Activated CD4-positive, alpha-beta T cell treated with anti-CD3 and anti-CD28 coated beads, Interleukin-2, amount 50 U/mL, for 24 hours (primary cell): ENCODE results near the gene OSM.

Experiments
- DNase-seq, 2 donors: peaks; one replicate each; pipeline ENCODE4 v3.0.0-alpha.2; 2020; ENCODE audit warnings: low read depth in 1 of 2, low spot score in 1 of 2

Gene OSM

DNA sequence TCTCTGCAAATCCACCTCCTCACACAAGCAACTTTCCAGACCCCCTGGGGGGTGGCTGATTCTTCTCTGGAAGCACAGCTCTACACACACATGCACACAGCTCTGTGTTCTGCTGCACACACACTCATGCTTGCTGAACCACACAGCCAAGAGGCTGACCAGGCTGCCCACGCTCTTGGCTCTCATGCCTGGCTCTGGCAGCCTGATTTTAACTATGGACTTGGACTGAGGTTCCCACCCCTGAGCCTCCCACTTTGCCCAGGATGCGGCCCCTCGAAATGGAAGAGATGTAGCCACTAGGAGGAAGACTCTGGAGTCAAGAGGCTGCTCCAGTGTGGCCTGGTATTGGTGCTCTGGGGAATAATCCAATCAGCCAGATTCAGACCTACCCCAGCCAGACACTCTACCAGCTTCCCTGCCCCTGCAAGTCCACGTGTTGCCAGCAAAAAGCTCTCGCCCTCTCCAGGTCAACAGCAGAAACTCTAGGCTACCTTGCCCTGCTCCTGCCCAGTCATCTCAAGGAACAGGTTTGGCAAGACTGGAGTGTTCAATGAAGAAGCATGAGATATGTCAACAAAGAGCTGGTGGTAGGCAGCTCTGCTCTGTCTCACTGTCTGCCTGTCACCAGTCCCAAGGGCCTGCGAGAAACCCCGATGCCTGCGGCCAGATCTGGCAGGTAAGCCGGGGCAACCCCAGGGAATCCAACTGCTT is 31.5 kb upstream of the OSM start:
- no peak for DNase-seq

DNA sequence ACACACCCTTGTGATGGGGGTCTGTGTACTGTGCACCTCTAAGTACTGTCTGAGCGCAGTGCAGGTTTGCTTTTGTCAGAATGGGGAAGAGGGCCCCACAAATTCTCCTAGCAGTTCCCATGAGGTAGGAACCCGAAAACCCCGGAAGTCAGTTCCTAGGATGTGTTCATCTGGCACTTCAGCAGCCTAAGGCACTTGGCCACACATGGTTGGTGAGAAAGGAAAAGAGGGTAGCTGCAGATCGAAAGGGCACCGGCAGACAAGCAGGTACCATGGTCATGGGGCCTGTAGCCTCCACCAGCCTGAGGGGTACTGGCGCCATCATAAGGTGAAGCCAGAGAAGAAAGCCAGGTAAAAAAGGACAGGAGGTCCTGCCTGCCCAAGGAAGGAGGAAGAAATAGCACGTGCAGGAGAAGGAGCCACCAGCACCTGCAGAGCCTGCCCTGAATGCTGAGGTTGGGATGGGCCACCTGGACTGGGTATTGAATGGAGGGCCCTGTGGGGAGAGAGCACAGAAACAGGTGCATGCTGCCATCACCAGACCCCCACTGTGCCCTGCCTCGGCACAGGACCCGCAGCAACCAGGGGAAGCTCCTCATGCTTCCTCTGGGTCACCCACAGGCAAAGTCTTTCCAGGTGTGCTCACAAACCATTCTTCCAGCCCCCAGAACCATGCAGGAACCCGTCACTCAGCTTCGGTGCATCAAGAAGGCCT is 30.8 kb upstream of the OSM start:
- DNase-seq, result no peak

DNA sequence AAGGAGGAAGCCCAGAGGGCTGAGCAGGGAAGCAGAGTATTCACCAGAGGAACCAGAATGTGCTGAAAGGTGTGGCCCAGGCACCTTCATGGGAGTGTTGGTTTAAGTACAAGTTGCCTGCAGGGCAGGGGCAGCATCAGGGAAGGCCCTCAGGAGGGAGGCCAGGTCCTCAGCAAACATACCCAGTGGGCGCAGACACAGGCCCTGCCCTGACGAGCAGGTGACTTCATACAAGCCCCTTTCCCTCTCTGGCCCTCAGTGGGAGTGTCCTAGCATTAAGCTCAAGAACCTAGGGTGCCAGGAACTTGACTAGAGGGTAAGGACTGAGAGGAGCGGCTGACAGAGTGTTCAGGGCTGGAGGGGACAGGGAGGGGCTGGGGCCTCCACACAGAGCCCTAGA is 30.2 kb upstream of the OSM start:
- DNase-seq, result no peak

DNA sequence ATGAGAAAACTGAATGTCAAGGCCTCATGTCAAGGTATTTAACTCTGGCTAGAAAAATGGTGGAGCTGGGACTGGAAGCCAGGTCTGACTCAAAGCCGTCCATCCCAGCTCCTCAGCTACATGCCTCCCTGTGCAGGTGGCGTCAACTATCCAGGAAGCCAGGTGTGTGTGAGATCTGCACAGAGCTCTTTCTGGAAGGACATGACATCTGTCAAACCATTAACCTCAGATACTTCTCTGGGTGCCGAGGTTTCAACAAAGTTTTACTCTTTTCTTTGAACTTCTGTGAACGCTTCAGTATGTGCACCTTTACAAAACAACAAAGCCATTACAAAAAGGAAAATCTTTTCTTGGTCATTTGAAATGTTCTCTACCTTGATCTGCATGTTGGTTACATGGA is 29.7 kb upstream of the OSM start:
- no peak for DNase-seq

DNA sequence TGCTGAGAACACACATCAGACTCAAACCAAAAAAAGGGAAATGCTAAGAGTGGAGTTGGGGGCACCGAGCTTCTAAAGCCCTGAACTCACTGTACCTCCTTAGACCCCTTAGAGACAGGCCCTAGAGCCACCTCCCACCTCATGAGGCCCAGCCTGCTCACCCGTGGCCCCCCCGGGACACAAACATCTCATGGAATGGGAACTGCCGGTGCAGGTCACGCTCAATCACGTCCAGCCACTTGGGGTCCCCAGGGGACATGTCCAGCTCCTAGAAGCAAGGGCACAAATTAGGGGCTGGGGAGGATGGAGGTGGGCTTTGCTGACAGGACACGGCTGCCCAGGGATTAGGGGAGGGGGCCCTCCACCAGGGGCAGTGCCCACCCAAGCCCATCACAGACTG is 28.9 kb upstream of the OSM start:
- DNase-seq, result no peak

DNA sequence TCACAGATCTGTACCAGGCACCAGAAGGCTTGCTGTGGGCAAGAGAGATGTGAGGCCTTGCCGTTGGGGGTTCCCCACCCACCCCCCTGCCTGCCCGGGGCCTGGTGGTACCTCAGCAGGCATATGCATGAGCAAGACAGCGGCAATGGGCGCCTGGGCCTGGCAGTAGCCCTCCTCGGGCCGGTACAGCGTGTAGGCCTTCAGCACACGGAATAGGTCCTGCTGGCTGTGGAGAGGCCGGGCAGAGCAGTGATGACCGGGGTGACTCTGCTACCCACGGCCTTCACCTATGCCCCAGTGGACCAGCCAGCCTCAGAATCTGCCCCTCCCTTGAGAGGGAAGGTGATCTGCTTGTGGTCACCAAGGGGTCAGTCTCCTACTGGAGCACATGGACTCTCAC is 28.2 kb upstream of the OSM start:
- no peak for DNase-seq

DNA sequence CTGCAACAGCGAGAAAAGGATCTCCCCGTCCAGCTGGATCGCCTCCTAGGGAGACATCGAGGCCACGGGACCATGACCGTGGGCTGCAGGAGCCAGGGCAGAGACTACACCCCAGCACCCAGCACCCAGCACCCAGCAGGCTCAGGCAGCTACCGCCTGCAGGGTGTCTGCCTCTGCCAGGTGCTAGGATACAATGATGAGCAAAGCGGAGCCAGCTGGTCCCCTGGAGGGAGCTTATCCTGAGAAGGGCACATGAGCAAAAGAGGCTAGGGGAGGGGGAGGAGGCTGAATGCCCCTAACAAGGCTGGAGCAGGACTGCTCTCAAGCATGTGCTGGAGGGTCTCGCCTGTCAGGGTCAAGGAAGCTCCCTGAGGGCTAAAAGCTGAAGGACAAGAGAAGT is 27.4 kb upstream of the OSM start:
- no peak for DNase-seq

DNA sequence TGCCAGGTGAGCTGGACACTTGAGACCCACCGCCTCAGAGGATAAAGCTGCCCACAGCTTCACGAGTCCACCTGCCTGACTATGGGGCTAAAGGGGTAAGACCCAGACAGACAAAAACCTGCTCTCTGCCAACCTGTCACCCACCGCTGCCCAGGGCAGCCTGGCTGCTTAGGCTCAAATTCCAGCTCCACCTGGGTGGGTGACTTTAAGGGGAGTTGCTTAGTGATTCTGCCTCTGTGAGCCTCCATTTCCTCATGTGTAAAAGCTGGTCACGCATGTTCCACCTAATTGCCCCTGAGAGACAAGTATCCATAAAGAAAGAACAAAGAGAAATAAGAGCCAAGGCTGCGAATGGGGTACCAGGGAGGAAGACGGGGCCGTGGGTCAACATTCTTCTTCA is 26.4 kb upstream of the OSM start:
- no peak for DNase-seq

DNA sequence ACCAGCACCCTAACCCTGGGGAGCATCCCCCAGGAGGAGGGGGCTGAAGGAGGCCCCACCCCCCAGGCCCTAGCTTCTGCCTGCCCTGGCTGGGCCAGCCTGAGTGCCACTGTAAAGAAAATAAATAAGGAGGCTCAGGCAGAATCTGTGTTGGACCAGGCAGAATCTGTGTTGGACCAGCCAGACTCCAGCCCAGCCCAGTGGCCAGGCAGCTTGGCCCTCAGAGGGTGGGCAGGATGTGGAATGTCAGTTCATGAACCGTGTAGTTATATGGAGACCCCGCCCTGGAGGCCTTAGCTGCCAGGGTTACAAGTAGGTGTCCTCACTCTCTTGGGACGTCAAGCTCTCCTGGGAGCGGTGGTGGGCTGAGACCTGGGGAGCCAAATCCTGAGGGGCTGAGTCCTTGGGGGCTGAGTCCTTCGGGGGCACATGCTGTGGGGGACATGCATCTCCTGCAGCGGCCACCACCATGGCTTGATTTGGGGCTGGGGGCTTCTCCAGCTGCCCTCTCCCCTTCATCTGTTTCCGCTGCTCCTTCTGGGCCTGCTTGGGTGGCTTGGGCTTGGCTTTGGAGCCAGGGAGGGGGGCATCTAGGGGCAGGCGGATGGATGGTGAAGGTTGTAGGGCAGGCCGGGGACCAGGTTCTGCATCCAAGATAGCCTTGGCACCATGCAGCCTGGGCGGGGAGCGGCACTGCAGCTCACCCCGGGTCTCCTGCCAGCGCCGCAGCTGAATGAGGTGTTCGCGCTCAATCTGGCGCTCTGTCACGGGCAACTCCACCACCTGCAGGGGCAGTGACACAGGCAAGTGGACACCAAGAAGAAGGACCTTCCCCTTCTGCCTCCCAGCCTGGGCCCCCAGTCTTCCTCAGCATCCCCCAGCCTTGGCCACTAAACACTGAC is 25.7 kb upstream of the OSM start:
- DNase-seq, result no peak

DNA sequence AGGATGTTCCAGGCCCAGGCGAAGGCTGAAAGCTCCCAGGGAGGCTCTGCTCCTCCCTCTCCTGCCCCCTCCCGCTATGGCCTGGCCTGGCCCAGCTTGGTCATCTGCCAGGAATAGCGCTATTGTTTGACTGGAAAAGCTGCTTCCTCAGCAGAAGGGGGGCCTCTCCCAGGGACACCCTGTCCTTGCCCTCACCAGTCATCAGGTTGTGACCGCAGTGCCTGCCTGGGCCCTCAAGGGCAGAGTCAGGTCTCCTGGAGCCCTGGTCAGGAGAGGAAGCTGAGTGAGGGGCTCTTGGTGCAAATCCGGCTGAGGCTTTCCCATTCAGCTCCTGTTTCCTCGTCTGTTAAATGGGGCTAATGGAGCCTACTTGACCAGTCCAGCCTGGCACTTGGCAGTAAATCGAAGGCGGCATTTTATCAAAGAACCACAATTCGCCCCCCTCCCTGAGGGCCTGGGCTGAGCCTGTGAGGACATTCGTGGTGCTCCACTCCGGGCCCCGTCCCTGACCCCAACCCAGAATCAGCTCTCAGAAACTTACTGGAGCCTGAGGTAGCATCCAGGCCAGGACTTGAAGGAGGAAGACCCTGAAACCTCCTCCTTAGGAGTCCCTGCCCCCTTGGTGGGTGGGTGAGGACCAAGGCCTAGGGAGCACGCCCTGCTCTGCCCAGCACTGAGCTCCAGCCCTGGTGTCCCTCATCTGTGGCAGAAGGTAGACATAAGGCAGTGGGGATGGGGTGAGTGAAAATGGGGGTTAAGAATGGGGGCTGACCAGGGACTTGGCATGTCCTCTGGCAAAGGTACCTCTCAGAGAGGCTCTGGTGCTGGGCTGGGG is 24.6 kb upstream of the OSM start:
- DNase-seq, result no peak

DNA sequence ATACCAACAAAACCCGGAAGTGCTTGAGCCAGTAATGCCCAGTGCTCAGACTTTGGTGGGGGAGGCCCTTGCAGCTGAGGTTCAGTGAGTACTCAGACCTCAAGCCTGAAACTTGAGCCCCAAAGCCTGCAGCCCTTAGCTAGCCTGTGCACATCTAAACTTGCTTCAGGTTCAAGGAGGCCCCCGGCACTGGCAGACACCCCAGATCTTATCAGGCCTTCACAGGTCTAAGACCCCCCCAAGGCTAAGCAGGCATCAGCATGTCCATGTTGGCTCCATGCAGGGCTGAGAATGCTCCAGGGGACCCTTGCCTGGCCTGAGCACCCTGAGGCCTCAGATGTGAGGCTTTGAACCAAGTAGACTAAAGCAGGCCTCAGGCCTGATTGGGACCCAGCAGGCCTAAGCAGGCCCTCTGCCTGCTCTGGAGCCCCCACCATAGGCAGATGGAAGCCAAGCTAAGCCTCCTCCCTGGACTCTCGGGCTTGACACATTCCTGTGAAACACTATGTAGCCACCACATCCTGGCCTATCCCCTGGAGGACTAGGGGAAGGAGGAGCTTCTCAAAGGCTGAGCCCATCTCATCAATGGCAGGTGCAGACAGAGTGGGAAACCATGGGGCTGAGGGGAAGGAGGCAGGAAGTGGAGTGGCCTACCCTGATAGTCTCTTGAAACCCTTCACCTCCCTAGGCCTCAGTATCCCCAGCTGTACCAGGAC is 23.8 kb upstream of the OSM start:
- DNase-seq, result no peak

DNA sequence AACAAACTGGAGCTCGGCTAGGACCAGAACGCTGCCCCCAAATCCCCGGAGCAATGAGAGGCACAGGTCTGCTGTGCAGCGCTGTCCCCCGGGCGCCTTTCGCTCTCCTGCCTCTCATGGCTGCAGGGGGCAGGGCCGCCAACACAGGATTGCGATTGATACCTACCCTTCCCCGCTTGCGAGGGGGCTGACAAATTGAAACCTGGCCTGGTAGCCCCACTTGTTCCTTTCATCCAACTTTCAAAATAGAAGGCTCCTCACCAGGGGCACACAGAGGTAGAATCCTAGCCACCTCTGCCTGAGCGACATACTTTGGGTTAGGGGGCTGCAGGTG is 23.3 kb upstream of the OSM start:
- DNase-seq, result no peak

DNA sequence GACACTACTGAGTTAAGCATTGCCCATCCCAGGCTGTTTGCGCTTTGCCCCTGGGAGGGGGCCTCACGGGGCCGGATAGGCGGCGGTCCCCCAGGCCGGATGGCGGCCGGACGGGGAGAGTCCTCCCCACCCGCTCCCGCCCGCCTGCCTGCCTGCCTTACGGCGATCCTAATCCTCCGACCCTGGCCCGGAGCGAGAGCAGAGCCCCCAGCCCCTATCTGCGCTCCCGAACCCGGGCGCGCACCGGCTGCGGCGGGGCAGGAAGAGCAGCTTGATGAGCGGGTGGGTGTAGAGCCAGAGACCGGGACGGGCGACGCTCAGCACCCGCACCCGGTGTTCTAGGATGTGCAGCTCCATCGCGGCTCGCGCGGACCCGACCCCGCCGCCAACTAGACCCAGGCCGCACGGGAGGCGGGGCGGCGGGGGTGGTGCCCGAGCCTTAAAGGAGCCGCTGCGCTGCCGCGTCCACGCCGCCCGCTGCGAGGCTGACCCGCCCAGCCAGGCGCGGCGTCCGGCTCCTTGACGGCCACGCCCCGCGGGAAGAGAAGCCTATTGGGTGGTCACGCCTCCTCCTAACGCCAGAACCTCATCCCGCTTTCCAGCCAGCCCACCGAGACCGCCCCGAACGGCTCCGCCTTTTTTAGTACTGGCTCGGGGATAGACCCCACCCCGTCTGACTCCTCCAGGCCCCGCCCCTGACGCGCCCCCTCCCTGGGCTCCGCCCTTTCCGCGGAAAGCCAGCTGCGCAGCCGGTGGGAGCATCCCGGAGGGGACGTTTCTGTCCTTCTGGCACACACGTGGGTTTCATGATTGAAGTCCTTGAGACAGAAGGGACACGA is 22.7 kb upstream of the OSM start, which contains the start of gene CASTOR1:
Gene CASTOR1 (minus strand): TSS at position 365 of the 839 bp plus-strand sequence. CDS start 8 bp downstream, at position 357.
- peak; percentile 80 to 88 for DNase-seq

DNA sequence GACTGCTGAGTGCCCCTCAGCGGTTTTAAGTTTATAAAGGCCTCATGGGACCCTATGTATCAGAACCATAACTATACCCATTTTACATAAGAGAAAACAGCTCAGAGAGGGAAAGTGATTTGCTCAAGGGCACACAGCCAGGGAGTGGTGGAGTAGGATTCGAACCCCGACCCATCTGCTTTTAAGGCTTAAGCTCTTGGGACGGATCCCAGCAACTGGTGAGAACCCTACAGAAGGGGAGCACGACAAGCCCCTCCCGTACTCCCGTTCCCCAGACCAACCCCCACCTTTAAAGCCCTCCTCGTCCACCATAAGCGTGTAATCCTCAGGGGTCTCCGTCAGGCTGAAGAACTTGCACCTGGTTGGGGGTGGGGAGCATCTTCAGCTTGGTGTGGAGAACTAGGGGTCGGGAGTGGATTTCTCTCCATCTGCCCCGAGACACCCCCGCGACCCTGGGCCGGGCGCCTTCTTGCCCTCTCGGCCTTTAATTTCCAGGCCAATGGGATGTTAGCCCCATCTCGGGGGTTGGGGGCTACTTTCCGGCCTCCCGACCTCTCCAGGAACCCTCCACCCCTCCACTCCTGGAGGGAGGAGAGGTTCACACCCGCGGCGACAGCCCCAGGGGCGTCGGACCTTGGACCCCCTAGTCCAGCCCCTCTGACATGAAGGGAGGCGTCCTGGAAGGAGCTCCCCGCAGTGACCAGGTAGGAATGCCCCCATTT is 21.9 kb upstream of the OSM start:
- no peak for DNase-seq

DNA sequence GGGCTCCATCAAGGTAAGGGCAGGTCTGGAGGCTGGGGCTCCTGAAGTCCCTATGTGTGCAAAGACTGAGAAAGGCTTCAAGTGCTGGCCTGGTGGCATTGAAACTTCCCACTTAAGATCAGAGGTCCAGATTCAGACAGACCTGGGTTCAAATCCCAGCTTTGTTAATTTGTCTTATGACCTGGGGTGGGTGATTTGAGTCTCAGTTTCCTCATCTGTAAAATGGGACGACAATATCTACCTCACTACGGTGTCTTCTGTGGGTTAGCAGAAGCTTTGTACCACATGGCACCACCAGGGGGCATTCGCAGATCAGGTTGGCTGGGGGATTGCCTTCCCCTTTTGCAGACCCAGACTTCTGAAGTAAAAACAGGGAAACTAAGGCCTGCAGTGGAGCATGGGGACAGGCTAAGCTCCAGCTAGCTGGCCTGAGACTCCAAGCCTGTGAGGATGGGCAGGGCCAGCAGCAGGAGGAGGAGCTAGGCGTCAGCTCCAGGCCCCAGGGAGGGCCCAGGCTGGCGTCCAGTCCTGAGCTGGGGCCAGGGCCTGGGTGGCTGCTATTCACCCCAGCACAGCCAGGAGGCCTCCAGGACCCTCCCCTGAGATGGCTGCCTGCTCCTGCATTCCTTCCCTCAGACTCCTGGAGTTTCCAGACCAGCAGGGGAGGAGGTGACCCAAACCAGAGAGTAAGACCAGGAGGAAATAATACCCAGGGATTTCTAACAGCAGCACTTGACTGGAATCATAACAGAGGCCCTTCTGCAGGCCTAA is 21.2 kb upstream of the OSM start:
- peak; percentile 77 to 87 for DNase-seq

DNA sequence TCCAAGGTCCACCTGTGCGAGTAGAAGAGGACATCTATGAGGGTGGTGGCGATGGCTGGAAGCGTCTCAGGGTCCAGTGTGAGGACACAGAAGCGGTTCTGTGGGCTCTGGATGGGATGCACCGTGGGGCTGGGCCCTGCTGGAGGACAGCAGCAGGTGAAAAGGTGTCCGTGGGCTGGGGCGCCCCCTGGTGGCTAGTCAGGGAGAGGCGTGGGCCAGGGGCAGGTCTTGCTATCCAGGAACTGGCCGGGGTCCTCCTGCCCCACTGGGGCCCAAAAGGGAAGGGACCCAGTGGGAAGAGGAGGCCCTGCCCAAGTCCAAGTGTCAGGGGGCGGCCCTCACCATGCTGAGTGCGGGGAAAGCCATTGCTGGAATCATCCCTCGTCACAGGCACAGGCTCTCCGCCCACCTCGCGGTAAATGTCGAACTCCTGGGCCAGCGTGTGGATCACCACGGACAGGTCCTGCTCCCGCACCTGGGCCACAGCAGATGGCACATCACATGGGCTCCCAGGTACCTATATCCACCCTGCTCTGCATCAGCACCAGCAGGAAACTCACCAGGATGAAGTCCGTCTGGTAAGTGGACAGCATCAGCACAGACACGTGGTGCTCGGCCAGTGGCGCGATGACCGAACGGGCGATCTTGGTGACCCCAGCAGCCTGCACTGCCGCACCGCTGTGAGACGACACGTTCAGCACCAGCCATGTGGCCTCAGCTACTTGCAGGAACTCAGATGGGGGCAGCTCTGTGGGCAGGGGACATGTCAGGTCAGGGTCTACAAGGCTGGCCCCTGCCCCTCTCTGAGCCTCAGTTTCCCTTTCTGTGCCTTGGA is 20.4 kb upstream of the OSM start:
- peak; percentile 83 to 88 for DNase-seq

DNA sequence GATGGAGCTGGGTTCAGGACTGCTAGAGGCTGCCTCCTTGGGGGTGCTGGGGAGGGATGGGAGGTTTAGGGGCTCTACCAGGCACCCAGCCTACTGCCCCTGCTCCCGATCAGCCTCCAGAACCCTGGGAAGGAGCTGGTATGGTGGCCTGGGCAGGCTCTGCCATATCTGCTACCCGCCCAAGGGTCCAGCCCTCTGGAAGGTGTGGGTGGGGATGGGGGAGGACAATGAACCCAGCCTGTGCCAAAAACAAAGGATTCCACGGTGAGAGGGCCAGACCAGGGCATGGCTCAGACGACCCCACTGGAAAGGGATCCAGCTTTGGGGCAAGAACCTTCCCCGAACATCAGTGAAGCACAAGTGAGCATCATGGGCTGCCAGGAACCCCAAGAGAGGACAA is 19.7 kb upstream of the OSM start:
- DNase-seq, result no peak
